Sciatic nerve (tissue), 2 donors: Measurements from ENCODE around the gene FNDC3A. TPM values are rescaled to one million over a fixed set of nuclear protein-coding genes. Genes with fewer than 3 reads are reported as not detected.
"Not testable (repeated sequence)": the region's sequence is repeated elsewhere in the genome, so short reads cannot be mapped to it uniquely, and the experiment has no call there.

Experiments
- ATAC-seq: fragments of 200-7000 bp; cut with Tn5 transposase; one replicate; pipeline ENCODE4 v1.9.1; 2020; ENCODE audit warnings: mild to moderate bottlenecking, moderate library complexity
- DNase-seq: peaks from one replicate; pipeline ENCODE4 v3.0.0-alpha.2; 2020; ENCODE audit warnings: low spot score
- intact Hi-C: fragments of 100-400 bp; cut with DNase I; formaldehyde crosslinking; loops from one replicate; pipeline ENCODE4 v1.14.2; 2022
- total RNA-seq: library from RNA; stranded (reverse); fragmentation: NEBNext Ultra II Directional; extraction: Animal tissue kit (Norgen Biotek cat#: 25700); gene quantifications from one replicate; pipeline ENCODE4 v1.2.1, GENCODE V29; 2021
- donor health status: DM: no; HTN: no; CAD: no.
- donor health status: DM: no; HTN: no; CAD: no.

The FNDC3A gene
- total RNA-seq, 1 donor from 2014 or later: 60.0 TPM

DNA sequence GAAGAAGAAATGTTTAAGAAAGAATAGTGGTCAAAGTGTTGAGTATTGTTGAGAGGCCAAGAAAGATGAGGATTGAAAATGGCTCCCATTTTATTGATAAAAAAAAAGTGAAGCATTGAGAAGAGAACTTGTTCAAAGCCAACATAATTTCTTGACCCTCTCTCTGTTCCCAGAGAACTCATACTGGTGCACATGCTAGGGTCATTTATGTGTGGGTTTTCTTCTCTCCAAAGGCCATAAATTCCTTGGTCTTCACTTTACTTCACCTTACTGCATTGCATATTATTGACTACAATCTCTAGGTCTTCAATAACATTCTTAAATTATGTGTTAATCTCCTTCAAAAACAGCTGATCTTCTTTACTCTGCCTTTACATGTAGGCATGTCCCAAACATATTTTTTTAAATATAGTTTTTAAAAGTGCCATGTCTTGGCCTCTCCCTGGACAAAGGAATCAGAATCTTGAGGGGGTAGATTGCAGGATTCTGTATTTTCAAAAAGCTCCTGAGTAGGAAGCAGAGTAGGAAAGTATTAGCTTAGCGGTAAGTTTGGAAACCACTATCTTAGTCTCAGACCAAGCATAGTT is 1.8 kb upstream of the FNDC3A start:
- DNase-seq (no peak), ATAC-seq (no peak)
- intact Hi-C loops: no loop called here

DNA sequence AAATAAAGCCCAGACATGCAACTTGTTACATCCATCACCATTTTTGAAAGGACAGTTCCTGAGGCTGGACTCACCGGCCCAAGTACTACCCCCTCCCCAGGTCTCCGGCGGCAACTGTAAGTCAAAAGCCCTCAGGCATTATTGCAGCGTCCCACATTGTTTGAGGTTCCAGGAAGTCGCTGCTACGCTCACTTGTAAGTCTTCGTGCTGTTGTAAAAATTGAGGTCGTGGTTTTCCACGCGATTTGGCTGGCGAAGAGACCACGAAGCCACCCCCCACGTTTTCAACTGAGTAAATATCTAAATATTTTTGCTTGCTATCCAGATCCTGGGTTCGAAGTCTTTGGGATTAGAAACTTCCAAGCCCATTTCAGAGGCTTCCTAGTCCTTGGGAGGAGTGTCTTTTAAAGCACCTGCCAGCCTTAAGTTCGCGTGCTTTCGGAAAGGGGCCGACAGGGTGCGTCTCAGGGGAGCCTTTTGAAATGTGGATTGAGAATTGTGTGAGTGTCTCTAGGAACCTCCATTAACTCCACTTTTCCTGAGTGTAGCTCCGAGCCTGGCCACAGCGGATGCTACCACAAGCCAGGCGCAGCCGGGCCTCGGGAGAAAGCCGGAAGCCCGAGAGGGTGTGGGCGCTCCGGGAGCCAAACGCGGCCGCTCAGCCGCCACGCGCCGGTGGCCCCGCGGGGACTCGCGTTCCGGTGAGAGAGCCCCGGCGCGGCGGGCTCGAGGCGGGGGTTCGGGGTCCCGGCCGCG is 434 bp upstream of the FNDC3A start:
- intact Hi-C loops: no loop called here
- DNase-seq (peak; percentile 60), ATAC-seq (peak; percentile 35)

DNA sequence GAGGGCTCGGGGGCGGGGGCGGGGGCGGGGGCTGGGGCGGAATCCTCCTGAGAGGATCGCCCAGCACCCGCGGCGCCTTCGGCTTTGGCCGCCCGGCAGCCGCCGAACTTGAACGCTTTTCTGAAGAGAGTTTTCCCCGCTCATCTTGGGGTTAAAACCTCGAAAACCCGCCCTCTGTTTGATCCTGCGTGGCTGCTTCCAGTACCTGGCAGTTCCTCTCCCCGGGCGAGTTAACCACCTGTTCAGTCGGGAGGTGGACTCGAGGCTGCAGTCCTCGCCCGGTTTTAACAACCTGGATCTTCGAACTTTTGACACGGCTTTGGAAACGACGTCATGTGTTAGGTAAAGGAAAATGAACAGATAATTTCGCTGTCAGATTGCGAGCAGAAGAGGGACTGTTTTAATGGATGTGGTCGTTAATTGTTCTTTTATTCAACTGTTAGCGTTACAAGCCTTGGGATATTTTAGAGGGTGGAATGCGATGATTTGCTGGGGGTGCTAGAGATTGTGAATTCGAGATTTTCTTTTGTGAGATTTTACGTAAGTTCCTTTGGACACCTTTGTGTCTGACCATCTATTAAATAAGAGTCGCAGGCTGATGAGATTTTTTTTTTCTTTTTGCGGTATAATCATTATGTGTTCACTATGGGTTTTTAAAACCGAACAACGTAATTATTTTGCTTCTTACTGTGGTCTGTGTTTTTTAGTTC is 1.0 kb downstream of the FNDC3A start:
- ATAC-seq (no peak), DNase-seq (no peak)
- intact Hi-C loops: no loop called here

DNA sequence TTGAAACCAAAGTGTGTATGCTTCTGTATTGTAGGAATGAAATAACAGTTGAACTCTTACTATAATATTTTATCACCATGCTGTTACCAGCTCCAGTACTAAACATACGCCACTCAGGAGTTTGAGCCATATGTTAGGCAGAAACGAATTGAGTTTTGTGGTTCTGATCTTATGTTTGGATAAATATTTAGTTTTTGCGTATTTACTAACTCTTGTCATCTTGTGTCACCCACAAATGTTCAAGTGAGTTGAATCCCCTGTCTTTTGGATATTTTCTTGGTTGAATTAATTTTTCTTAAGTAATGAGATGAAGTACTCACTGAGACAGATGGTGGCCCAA is 1.5 kb downstream of the FNDC3A start:
- ATAC-seq: no peak
- no peak for DNase-seq
- intact Hi-C loops: no loop called here

DNA sequence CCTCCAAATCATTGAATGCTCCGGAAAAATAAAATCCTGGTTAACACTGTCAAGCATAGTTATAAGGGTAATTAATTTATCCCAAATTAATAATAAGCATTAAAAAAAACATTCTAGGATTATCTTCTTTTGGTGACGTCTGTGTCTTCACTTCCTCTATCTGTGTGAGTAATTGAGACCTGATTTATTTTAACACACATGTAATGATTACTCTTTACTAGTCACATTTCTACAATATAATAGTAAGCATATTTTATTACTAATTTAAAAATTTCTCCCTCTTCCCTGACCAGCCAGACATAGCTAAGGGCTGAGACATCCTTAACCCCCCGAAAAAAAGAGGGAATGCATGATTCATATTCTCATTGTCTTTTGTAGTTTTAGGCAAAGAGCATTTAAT is 2.3 kb downstream of the FNDC3A start:
- intact Hi-C loops: no loop called here
- DNase-seq: no peak
- no peak for ATAC-seq

DNA sequence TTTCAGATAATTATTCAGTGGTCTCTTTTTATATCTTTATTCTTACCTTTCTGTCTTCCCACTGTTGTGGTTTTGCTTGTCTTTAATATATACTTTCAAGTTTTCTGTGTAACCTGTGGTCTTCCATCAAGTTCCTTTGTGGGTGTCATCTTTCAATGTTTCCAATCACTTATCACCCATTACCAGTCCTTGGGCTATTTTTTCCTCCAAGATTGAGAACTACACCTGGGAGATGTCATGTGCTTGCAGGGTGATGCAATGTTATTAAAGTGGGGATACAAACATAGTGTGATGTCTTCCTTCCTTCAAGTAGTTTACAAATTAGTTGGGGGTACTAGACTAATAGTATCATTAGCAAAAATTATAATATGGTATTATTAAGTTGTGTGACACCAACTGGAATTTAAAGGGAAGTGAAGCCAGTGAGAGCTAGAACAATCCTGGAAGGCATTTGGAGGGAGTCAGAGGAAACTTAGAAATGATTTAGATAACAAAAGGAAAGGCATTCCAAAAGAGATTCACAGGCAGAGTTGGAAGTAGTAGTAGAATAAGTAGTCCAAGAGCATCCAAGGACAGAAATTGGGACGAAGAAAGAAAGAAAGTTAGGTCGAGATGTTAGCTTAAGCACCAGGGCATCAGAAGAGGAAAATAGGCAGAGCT is 3.4 kb downstream of the FNDC3A start:
- intact Hi-C loops: no loop called here
- no peak for ATAC-seq
- no peak for DNase-seq

DNA sequence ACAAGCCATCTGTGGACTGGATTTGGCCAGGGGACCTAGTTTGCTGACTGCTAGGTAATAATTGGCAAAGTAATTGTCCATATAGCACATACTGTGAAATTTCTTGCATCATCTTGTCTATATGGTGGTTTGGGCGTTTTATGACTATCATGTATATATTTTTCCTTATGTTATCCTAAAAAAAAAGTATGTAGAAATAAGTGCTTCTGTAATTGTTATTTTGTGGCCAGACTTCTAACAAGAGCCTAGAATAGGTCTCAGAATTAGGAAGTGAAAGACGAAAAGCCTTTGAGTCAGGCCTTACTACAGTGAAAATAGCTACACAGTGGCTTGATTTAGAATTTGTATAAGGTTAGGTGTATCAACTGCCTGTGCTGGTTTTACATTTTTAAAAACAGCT is 4.2 kb downstream of the FNDC3A start:
- ATAC-seq (no peak), DNase-seq (no peak)
- intact Hi-C loops: no loop called here

DNA sequence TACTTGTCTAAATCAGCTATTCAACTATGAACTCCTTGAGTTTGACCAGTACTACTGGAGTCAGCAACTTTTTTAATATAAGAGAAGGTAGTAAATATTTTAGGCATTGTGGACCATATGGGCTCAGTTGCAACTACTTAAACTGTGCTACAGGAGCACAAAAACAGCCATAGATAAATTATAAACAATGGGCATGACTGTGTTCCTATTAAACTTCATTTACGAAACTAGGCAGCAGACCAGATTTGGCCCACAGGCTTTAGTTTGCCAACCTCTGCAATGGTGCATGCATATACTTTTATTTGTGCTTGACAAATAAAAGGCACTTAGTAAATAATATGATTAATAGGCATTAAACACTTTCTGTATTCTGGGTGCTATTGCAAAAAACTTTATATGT is 7.6 kb downstream of the FNDC3A start:
- ATAC-seq (no peak), DNase-seq (no peak)
- intact Hi-C loops: no loop called here

DNA sequence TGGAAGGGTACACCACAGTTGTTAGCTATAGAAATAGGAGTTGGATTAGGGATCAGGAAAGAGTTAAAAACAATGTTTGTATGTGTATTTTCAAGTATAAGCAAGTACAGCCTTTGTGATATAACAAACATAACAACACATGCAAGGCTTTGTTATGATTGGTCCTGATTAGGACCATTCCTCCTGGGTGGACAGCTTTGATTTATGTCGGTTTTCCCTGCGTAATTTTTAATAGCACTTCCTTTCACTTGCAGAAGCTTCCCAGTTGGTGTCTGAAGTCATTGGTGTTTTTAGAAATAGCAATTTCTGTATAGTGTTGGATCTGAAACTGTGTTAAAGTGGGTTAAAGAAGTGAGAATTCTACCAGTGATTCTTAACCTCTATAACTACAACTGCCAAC is 10.0 kb downstream of the FNDC3A start:
- ATAC-seq (no peak), DNase-seq (no peak)
- intact Hi-C loops: no loop called here

DNA sequence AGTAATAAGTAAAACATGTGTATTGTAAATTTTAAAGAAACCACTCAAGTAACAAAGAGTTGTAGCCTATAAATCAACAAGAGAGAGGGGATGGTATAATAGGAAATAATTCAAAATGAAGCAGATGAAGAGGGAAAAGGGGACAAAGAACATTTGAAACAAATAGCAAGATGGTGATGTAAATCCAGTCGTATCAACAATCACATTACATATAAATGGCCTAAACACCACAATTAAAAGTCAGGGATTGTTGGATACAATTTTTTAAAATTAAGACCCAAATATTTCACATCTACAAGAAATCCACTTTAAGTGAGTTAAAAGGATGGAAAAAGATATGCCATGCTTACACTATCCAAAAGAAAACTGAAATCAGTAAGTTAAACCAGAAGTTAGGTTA is 15.2 kb downstream of the FNDC3A start:
- DNase-seq (no peak), ATAC-seq (no peak)
- intact Hi-C loops: no loop called here

DNA sequence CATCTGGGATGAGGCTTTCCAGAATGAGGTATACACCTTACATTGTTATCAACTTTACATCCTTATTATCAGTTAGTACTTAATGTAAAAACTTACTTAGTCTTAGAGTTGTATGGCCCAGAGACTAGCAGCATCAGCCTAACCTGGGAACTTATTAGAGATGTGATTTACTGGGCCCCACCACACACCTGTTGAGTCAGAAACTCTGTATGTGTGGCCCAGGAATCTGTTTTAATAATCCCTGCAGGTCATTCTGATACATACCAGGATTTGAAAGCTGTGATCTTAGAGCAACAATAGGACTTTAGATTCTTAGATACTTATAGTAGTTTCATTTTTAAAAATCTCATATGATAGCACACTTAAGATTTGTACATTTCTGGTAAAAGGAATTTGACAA is 17.4 kb downstream of the FNDC3A start:
- intact Hi-C loops: no loop called here
- ATAC-seq: no peak
- DNase-seq: no peak

DNA sequence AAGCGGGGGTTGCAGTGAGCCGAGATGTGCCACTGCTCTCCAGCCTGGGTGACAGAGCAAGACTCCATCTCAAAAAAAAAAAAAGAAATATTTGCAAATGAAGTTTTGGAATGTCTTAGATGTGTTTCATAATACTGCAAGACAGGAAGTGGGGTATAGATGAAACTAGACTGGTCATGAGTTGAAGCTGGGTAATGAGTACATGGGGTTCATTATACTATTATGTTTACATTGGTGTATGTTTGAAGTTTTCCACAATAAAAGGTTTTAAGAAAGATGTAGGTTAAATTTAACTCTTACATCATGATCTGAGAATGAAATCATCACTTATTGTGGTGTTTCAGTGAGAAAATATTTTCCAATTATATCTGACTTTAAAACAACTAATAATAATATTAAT is 19.0 kb downstream of the FNDC3A start:
- ATAC-seq (no peak), DNase-seq (no peak)
- intact Hi-C loops: no loop called here

DNA sequence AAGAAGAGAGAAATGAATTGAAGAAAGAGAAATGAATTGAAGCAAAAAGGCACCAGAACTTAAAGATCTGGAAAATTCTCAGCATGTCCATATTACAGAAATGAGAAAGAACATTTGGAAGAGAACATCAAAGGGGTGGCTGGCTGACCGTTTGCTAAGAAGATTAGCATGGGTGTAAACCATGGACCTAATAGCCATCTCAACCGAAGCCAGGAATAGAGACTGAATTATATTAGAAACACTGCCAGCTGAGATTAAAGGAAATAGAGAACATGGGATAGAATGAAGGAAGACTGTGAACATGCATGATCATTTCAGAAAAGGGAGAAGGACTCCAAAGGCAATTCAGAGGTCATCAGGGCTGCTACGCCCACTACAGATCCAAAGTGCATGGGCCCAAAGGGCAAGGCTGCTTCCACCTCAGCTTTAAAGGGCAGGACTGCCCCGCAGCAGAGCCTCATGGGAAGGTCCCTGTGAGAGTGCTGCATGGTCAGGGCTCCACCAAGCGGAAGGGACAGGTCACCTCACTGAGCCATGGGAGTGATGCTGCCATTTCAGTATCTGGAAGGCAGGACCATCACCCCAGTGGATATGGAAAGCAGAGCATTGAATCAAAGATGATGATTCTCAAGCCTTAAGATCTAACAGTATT is 23.1 kb downstream of the FNDC3A start:
- ATAC-seq: no peak
- DNase-seq: no peak
- intact Hi-C loops: no loop called here

DNA sequence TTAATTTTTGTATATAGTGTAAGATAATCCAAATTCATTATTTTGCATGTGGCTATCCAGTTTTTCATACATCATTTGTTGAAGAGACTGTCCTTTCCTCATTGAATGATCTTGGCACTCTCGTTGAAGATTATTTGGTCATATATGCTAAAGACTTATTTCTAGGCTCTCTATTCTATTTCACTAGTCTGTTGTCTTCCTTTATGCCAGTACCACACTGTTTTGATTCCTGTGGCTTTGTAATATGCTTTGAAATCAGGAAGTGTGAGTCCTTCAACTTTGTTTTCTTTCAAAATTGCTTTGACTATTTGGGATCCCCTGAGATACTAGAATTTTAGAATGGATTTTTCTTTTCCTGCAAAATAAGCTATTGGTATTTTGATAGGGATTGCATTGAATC is 24.5 kb downstream of the FNDC3A start:
- ATAC-seq (no peak), DNase-seq (no peak)
- intact Hi-C loops: no loop called here

DNA sequence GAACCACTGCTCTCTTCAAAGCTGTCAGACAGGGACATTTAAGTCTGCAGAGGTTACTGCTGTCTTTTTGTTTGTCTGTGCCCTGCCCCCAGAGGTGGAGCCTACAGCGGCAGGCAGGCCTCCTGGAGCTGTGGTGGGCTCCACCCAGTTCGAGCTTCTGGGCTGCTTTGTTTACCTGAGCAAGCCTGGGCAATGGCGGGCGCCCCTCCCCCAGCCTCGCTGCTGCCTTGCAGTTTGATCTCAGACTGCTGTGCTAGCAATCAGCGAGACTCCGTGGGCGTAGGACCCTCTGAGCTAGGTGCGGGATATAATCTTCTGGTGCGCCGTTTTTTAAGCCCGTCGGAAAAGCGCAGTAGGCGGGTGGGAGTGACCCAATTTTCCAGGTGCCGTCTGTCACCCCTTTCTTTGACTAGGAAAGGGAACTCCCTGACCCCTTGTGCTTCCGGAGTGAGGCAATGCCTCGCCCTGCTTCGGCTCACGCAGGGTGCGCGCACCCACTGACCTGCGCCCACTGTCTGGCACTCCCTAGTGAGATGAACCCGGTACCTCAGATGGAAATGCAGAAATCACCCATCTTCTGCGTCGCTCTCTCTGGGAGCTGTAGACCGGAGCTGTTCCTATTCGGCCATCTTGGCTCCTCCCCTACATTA is 43.4 kb downstream of the FNDC3A start:
- DNase-seq, intact Hi-C loops, ATAC-seq: not testable (repeated sequence)

DNA sequence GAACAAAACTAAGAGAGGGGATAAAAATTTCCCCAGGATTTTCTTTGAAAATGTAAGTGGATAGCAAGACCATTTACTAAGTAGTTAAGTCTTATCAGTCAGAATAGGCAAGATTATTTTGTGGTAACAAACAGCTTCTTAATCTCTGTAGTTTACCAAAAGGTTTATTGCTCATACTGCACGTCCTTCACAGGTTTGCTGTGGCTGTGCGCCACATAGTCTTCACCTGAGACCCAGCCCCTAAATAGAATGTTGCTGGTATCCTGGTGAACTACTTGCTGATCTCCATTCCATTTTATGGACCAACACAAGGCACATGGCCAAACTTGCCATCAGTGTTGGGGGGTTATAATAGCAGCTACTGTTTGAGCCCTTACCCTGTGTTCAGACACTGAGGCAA is 44.6 kb downstream of the FNDC3A start:
- DNase-seq (no peak), ATAC-seq (no peak)
- intact Hi-C loops: no loop called here

DNA sequence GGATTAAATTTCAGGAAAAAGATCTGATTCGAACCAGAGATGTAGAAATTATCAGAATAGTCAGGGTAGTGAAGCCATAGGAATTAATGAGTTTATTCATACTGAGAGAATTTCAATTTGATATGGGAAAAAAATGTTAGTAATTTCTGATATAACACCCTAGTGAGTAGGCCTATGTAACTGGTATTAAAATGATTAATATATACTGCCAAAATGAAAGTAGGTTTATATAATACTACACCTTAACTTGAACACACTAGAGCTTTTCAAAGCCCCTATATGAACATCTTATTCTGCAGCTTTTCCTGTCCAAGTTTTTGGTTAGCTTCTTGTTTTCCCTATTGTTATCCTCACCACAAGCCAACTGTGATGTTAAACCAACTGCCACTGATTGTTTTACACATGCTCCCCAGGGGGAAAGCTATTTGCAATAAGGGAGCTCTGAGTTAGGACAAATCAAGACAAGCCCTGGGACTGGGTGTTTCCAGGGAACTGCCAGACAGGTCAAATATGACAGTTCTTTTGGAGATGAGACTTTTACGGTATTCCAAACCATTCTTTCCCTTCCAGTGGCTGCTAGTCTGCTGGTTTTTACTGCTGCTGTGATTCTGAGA is 45.3 kb downstream of the FNDC3A start:
- intact Hi-C loops: no loop called here
- DNase-seq (no peak), ATAC-seq (no peak)

DNA sequence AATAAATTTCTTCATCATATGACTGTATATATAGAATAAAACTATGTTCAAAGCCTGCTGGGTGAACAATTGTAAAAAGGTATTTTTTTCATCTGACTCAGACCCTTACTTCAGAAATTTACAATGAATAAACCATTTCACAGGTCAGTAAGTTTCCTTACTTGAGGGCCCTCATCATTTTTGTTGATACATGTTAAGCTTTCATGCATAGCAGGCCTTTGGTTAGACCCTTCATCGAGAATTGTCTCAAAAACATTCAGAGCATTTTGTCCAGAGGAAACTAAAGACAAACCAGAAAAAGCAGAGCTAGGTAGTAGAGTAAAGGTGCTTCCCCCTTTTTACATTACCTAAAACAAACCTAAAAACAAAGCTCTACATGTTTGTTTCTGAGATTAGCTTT is 46.2 kb downstream of the FNDC3A start:
- ATAC-seq: no peak
- intact Hi-C loops: no loop called here
- no peak for DNase-seq
